Measurements from ENCODE around the gene CTNNA3.

CTNNA3 gene

DNA sequence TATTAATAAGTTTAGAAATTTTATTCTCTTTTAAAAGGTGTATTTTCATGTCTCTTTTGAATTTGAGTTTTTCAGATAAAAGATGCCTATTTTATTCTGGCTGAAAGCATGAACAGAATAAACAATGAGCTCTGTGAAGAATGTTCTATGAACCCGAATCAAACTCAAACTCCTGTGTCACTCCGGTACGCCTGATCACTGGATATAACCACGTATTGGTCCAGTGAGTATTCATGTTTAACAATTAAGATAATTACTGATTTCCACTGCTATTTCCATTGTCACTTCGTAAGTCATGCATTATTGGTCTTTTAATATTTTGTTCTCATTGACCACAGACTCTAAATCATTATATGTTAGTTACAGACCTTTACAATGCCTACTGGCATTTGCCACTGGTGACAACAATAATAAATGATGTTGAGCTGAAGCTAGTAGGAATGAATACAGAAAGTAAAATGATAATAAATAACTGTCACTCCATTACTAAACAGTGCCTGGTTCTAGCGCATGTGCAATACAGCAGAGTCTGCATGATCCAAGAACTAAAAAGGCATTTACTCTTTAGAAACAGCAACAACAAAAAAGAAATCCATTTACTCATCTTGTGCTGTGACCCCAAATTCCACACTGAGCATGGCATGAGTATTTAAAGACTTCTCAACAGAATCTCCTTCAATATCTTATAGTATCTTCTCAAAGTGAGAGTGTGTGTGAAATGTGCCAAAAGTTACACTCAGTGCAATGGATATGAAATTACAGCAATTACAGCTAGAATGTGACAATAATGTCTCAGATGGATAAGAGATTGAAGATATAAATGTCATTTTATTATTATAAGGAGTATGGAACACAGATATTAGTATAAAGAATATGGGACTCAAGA lies 1597.2 kb downstream of the CTNNA3 start:
- no peak for DNase-seq (ENCODE audit: low read depth in 2 of 2)

DNA sequence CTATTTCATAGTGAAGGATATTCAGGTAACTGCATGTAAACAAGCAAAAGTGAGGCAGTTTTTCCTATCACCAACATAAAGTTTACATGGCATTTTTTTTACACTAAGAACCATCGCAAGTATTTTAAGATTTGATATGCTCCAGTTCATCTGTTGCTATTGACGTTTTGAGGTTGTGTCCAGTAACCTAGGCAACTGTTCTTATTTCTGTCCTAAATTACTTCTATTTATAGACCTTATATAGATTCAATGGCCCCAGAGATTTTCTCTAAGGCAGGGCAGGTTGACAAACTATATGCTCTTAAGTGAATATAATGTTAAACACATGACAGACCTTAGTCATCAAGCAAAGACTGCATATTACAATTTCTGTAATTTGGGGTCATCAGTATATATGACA lies 1600.4 kb downstream of the CTNNA3 start:
- no peak for DNase-seq (ENCODE audit: low read depth in 2 of 2)

DNA sequence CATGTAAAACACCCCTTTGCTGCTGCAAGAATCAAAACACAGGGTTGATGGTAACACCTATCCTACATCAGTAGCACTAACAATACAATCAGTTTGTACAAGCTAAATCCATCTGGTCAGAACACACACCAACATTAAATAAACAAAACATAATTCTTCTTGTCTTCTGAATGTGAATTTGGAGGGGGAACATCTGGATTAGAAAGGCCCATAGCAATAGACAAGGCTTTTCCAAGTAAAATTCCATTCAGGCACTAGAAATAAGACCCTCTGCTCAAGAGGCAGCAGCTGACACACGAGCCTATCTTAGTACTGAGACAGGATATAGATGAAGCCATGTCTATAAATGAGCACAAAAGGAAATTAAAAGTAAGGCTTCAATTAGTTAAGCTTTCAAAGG lies 1610.1 kb downstream of the CTNNA3 start:
- no peak for DNase-seq (ENCODE audit: low read depth in 2 of 2)

DNA sequence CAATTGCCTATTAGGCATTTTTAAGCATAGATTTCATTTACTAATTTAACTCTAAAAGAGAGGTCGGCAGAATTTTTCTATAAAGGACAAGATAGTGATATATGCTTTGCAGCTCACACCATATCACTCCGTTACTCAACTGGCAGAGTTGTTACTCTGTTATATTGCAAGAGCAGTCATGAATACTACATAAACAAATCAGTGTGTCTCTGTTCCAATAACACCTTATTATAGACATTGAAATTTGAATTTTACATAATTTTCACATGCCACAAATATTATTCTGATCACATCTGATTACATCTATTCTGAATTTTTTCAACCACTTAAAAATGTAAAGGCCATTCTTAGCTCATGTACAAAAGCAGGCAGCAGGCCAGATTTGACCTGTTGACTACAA lies 1624.1 kb downstream of the CTNNA3 start:
- DNase-seq (ENCODE audit: low read depth in 2 of 2), result no peak

DNA sequence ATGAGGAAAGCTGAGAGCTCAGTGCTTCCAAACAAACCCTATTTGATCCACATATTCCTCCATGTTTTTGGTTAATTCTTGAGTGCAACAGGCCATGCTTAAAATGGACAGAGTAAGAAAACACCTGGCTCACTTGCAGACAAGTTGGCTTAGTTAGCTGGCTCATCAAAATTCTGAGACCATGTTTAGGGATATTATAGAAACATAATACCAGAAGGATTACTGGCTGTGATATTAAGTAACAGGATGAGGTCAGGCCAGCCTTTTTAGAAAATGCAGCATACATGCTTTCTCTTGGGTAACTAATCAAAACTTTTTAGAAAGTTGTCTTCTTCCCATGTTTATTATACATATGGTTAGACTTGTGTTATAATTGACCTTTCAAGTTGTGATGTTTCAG lies 1637.4 kb downstream of the CTNNA3 start:
- no peak for DNase-seq (ENCODE audit: low read depth in 2 of 2)

DNA sequence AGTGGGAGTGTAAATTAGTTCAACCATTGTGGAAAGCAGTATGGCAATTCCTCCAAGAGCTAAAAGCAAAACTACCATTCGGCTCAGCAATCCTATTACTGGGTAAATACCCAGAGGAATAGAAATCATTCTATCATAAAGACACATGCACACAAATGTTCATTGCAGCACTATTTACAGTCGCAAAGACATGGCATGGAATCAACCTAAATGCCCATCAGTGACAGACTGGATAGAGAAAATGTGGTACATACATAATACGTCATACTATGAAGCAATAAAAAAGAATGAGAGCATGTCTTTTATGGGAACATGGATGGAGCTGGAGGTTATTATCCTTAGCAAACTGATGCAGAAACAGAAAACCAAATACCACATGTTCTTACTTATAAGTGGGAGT lies 1646.7 kb downstream of the CTNNA3 start:
- DNase-seq (ENCODE audit: low read depth in 2 of 2), result no peak

DNA sequence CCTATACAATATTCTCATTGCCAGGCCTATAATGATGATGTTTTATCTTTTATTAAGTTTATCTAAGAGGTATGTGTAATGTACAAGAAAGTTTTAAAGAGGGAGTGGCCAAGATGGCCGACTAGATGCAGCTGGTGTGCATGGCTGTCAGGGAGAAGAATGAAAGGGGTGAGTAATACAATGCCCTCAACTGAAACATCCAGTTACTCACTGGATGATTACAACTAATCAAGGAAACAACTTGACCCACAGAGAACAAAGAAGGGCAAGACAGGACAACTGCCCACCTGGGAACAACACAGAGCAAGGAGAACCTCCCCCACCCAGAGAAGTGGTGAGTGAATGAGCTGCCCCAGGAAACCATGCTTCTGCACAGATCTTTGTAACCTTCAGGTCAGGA lies 1650.1 kb downstream of the CTNNA3 start:
- no peak for DNase-seq (ENCODE audit: low read depth in 2 of 2)

DNA sequence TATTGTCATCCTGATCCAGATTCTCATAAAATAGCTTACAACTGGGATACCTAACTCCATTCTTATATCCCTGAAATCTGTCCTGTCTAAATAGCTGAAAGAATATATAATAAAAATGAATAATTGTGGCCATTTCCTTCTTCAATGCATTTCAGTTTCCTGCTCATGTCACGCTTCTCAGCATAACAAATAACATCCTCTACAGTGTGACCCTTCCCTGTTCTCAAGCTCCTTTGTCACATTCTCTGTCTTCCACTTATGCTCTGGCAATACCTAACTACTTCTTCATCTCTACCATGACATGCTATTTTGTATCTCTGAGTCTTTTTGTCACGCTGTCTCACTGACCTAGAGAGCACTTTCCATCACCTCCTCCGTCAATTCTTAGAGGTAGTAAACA lies 1654.2 kb downstream of the CTNNA3 start:
- DNase-seq (ENCODE audit: low read depth in 2 of 2), result no peak

DNA sequence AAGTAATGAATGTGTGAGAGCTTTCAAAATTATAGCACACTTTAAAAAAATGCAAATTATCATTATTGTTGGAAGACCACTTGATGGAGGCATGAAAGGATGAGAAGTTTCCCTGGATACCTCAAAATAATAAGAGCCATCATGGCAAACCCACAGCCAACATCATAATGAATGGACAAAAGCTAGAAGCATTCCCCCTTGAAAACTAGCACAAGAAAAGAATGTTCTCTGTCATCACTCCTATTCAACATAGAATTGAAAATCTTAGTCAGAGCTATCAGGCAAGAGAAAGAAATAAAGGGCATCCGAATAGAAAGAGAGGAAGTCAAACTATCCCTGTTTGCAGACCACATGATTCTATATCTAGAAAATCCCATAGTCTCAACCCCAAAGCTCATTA lies 1657.4 kb downstream of the CTNNA3 start:
- DNase-seq (ENCODE audit: low read depth in 2 of 2), result no peak

DNA sequence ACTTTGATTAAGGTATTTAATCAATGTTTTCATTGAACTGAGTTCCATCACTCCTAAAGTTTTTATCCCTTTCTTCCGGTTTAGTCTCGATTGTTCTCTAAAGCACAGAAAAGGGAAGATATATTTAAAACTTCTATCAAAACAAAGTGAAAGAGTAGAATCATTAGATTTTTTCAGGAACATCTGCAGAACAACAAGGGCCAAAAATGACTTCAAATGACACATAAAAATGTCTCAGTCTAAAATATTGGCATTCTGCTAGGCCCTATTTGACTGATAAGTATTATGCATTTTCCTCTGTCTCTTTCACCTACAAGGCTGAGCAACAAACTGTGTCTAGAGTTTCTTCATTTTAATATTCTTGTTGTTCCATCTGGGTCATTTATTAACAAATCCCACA lies 1669.7 kb downstream of the CTNNA3 start:
- no peak for DNase-seq (ENCODE audit: low read depth in 2 of 2)

DNA sequence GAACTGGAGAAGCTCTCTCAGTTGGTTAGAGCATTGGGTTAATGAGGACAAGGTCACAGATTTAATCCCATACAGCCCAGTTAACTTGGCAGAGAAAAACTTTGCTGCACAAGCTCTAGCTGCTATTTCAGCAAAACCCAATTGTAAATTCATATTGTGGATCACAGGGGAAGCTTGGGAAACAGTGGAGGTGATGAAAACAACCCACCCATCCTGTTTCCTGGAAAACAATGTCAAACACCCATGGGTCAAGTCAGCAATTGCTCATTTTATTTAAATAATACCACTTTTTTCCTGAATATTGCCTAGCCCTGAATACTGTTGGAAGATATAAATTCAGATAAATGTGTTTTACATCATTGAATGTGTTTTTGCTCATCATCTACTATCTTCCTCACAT lies 1670.8 kb downstream of the CTNNA3 start:
- DNase-seq (ENCODE audit: low read depth in 2 of 2), result no peak

DNA sequence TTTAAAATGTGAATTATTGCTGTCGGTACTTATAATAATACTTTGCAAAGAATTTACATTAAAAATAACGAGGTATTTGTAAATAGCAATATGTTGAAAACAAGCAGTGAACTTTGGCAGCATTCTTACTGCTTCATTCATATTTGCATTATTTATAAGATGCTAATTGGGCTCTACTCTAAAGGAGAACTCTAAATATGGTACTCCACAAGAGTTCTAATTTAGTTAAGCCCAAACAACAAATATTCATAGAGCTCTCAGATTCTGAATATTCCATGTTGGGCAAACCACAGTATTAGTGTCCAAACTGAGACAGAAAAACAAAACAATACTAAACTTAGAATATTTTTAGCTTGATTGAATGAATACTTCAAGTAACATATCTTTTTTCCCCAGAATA lies 1674.6 kb downstream of the CTNNA3 start:
- no peak for DNase-seq (ENCODE audit: low read depth in 2 of 2)

DNA sequence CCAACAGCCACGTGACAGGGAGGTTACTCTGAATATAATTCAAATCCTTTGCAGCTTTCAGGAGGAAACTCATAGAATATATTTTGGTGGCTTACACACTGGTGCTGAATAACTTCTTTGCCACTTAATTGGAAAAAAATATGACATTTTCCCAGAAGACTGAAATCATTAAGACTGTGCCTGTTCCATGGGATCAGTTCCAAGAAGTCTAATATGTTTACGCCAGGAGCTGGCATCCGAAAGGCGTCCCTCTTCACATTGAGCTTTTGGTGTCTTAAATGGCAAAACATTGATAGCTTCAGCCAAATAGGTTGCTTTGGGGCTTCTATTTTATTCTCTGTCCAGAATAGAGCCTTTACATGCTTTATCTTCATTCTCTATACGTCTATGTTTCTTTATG lies 1687.8 kb downstream of the CTNNA3 start:
- DNase-seq (ENCODE audit: low read depth in 2 of 2), result no peak

DNA sequence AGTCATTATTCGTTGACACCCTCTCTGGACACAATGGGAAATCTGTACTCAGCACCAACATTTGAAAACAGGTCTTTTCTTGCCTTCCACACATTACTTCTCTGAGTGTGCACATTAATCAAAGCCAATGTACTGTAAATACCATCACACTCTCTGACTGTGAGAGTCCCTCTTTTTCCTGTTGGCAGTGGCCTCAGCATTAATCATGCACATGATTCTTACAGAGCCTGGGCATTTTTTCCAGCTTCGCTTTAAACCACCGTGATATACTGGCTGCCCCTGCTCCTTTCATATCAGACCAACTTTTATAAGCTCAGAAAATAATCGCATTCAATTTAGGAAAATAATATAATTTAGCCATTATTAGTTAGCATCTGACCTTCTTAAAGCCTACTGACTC lies 1689.6 kb downstream of the CTNNA3 start:
- DNase-seq (ENCODE audit: low read depth in 2 of 2), result no peak

DNA sequence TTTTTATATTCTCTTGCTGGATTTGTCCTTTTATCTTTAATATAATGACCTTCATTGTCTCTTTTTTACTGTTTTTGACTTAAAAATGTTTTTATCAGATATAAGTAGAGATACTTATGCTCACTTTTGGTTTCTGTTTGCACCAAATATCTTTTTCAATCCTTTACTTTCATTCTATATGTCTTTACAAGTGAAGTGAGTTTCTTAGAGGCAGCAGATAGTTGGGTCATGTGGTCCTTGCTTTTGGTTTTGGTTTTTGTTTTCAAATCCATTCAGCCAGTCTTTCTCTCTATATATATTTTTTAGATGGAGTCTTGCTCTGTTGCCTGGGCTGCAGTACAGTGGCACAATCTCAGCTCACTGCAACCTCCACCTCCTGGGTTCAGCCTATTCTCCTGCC lies 1702.5 kb downstream of the CTNNA3 start:
- no peak for DNase-seq (ENCODE audit: low read depth in 2 of 2)

DNA sequence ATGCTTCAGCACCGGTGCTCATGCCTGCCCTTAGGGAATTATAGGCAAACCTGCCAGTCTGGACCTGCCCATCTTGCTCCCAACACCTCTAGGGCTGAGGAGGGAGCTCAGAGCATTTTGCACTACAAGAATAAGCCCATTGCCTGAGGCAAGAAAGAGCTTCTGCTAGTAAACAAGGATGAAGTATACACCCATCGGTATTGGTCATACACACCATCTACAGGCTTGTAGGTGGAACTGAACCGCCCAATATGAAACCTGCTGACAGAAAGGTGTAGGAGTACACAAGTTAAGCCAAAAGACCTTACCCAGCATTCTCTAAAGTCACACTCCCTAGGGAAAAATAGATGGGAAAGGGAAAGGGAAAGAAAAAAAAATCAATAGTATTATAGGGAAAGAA lies 1727.1 kb downstream of the CTNNA3 start:
- no peak for DNase-seq (ENCODE audit: low read depth in 2 of 2)

DNA sequence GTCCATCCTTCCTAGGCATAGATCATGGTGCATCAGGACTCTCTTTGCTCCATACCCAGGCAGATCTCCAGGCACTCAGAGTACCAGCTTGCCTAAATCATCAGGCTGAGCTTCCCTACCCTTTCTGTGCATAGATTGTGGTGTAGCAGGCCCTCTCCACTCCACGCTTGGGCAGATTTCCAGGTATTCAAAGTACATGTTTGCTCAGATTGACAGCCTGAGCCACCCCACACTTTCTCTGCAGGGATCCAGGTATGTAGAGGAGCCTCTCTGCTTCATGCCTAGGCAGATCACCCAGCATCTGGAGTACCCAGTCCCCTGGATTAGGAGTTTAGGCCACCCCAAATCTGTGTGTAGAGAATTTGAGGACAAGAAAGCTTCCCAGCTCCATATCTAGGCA lies 1727.6 kb downstream of the CTNNA3 start:
- DNase-seq (ENCODE audit: low read depth in 2 of 2), result no peak

DNA sequence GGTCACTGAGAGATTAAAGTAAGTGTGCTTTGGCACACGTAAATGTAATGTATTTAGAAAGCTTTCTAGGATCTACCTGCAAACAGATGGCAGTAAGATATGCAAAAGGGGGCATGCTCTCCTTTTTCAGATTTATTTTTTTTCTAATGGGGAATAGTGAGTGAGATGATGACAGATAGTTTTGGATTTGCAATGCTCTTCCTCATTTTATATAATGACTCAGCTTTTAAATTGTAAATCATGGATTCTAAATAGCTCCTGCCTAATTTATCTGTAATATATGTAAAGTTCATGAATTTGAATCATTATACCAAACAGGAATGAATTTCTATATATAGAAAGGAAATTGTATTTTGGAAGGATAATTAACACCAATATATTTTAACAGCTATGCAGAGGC lies 1731.8 kb downstream of the CTNNA3 start:
- DNase-seq (ENCODE audit: low read depth in 2 of 2), result no peak

DNA sequence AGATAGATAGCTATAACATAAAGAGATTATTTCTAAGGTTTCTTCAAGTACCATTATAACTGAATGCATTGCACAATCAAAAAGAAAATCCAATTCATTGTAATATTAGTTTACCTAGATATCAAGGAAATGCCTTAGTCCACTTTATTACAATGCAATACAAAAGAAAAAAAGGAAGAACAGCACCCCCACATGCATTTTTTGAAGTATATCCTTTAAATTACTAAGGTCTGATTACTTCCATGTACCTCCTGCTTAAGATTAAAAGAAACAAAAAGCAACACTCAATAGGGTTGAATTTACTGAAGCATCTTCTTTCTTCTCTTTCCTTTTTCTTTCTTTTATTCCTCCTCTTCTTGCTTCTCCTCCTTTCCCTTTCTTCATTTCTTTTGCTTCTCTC lies 1743.9 kb downstream of the CTNNA3 start:
- no peak for DNase-seq (ENCODE audit: low read depth in 2 of 2)

DNA sequence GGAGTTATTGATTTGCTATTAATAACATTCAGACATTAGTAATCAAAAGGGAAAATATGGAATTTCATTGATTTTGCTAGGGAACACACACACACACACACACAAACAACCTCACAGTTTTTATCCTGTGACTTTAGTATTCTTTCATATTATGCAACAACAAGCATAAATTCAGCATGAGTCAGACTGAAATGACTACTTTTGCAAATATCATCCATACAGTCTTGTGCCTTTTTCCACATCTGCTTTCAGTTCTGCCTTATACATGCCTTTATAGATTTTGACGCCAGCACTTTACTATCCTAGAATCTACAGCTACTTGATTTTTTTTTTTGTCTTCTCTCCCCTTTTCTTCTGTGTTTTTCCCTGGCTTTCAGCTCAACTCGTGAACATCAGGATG lies 1745.9 kb downstream of the CTNNA3 start:
- no peak for DNase-seq (ENCODE audit: low read depth in 2 of 2)

DNA sequence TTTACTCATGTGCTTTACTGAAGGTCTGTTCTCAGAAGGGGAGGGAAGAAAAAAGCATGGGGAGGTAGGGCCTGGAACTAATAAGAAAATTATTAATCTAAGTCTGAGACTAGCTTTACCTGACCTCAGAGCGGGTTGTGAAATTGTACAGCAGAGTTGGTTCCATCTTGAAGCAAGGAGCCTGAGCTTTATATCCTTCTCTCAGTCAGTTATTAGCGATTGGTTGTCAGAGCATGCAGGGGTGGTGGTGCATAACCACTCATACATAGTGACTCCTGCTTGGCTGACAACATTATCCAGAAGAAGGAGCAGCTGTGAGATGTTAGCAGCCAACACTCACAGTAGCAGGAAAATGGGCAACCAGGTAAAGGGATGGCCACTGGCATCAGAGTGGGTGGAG lies 1746.5 kb downstream of the CTNNA3 start:
- no peak for DNase-seq (ENCODE audit: low read depth in 2 of 2)

DNA sequence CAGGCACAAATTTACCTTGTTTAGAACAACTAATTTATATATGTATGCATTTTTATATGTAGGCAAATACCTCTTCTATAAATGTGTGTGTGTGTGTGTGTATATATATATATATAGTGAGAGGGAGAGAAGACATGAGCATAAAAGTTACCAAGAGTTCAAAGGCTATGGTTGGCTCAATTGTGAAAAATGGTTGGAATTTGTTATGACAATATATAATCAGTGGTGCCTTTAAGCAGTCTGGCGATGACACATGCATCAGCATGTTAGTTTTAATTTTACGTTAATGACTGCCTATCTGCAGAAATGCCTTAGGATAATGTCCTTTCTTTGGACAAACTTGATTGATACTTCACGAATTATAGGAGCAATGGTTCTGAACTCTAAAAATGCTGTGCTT lies 1750.9 kb downstream of the CTNNA3 start:
- DNase-seq (ENCODE audit: low read depth in 2 of 2), result no peak

DNA sequence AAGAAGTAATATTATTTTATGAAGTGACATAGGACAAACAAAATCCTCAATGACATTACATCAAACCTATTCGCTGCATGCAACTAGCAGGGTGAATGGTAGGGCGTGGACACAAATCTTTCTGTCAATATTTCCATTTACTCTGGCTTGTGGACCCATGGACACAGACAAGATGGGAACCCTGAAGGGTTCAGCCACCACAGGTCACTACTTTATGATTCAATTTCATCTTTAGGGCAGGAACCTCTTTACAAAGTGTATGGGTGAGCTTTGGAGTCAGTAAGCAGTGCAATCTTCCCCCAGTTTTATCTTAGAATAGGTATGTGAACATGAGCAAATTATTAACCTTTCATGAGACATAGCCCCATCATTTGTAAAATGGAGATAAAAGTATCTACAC lies 1752.5 kb downstream of the CTNNA3 start:
- no peak for DNase-seq (ENCODE audit: low read depth in 2 of 2)
